GM21423 (cell line): Measurements from ENCODE around the gene OSBPL1A.

Source experiments
- ATAC-seq: cut with Tn5 transposase; IDR thresholded peaks from one replicate; pipeline ENCODE4 v1.9.1; 2021; ENCODE audit warnings: mild to moderate bottlenecking, moderate library complexity; ENCODE audit not compliant: unreplicated experiment

Gene OSBPL1A

DNA sequence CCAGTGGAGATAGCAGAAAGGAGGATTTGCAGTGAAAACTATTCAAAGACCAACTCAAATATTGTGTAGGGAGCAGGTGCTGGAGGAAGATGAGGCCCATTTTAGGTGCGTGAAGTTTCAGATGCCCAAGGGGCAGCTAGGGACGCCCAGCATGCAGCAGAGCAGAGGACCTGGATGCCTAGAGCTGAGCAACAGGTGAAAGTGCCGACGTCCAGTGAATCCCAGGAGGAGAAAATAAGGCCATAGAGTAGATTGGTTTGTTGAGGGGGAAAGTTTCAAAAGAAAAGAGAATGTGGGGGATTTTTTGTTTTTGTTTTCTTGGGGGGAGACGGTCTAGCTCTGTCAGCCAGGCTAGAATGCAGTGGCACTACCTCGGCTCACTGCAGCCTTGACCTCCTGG lies 53.1 kb downstream of the OSBPL1A start:
- ATAC-seq: no peak

DNA sequence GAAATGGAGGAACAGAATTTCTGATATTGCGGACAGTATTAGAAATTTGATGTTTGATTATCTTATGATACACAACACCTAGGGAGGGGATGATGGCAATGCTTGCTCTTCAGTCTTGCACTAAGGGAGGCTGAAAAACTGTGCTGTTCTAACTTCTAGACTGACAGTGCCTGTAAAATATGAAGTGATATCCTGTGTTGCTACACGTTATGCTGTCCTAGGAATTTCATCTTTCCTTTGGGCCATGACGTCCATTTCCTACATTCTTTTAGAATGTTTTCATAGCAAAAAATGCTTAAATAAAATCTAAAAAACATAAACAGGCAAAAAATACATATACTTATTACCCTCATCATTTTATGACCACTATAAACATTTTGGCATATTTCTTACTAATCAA lies 55.3 kb downstream of the OSBPL1A start:
- ATAC-seq: no peak

GRCh38 chr18:24341361-24341760 lies 56.3 kb downstream of the OSBPL1A start:
- ATAC-seq: no peak

- ATAC-seq: no peak
Observed at GRCh38 chr18:24333084-24333483, 64.5 kb downstream of the OSBPL1A start.

- ATAC-seq: no peak
Observed at GRCh38 chr18:24326211-24326610, 71.4 kb downstream of the OSBPL1A start.

DNA sequence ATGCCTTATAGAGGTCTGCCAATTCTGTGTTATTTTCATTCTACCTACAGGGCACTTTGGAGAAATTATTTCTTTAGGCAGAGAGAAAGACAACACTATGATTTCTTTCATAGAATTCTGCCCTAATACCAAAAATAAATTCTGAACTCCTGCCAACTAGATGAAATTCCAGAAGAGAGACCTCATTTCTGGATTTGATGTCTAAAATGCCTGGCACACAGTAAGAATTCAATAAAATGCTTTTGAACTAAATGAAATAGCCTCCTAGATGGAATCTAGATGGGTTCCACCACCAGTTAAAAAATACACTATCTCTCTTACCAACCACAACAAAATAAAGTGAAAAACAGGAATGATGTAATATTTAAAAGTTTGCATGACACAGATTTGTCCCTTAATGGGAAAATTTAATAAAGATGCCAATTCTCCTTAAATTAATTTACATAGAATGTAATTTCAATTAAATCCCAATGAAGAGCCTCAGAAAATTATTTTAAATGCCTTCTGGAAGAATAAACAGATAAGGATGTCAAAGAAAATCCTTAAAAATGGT lies 75.0 kb downstream of the OSBPL1A start:
- no peak for ATAC-seq

DNA sequence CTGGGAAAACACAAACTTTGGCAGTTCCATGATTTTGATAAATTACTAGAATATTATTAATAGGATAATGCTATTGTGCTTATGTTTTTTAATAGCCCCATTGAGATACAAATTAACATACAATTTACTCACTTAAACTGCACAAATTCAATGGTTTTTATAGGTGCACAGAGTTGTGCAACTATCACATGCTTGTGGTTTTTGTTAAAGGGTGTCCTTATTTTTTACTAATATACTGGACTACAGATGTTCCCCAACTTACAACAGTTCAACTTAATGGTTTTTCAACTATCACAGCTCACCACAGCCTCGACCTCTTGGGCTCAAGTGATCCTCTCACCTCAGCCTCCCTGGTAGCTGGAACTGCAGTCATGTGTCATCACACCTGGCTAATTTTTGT lies 76.6 kb downstream of the OSBPL1A start:
- ATAC-seq: no peak

DNA sequence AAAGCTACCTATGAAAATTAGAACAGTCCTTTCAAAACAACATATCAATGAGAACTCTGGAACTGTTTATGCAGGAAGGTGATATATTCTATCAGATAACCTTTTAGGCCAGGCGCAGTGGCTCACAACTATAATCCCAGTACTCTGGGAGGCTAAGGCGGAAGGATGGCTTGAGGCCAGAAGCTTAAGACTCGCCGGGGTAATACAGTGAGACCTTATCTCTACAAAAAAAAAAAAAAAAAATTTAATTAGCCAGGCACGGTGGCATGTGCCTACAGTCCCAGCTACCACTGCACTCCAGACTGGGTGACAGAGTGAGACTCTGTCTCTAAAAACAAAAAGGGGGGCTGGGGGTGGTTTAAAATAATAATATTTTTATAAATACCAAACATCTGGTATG lies 77.9 kb downstream of the OSBPL1A start:
- no peak for ATAC-seq

- no peak for ATAC-seq
Observed at GRCh38 chr18:24317370-24317769, 80.3 kb downstream of the OSBPL1A start.

- no peak for ATAC-seq
Observed at GRCh38 chr18:24315170-24315569, 82.5 kb downstream of the OSBPL1A start.

DNA sequence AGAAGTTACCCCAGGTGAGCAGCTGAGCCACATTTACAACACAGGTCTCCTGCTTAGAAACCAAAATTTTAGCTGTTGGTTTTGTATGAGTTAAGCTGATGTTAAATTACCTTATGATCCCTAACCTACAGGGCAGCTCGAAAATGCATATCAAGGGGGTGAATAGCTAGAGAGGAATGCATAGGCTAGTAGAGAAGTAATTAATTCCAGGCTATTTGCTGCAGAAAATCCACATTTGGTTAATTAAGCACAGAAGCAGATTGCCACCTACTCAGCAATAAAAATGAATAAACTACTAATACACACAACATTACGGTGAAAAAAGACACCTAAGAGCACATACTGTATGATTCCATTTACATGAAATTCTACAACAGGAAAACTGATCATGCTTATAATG lies 91.4 kb downstream of the OSBPL1A start:
- no peak for ATAC-seq

DNA sequence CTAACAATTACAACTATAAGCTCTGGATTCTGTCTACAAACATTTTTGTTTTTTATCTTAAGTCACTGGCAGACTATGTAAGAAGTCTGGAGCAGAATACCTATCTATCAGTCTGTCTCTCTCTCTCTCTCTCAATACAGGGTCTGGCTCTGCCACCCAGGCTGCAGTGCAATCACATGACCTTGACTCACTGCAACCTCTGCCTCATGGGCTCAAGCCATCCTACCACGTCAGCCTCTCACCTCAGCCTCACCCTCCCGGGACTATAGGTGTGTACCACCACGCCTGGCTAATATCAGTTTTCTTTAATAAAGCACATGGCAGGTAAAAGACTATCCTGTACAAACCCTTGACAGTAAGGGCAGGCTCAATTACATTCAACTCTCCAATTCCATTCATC lies 96.9 kb downstream of the OSBPL1A start:
- no peak for ATAC-seq

DNA sequence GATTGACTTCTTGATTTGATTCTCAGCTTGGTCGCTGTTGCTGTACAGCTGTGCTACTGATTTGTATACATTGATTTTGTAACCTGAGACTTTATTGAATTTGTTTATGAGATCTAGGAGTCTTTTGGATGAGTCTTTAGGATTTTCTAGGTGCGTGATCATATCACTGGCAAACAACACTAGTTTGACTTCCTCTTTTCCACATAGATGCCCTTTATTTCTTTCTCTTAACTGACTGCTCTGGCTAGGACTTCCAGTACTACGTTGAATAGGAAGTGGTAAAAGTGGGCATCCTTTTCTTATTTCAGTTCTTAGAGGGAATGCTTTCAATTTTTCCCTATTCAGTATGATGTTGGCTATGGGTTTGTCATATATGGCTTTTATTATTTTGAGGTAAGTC lies 101.3 kb downstream of the OSBPL1A start:
- no peak for ATAC-seq

DNA sequence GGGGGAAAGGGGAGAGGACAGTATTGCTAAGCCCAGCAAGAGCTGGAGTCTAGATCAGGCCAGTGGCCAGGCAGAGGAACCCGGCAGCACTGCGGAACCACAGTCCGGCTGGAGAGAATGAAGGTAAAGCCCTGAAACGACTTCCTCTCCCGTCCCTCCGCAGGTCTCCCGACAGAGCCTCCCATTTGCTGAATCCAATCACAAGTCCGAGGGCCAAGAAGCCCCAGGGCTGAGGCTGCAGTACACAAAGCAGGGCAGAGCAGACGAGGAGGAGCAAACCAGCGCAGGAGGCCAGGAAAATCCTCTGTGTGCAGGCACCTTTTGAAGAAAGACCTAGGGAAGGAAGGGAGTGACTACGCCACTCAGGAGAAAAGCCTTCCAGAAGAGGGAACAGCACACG lies 104.4 kb downstream of the OSBPL1A start:
- ATAC-seq: no peak

- no peak for ATAC-seq
Observed at GRCh38 chr18:24278591-24278990, 119.0 kb downstream of the OSBPL1A start.

GRCh38 chr18:24277516-24278195 lies 120.0 kb downstream of the OSBPL1A start:
- no peak for ATAC-seq

DNA sequence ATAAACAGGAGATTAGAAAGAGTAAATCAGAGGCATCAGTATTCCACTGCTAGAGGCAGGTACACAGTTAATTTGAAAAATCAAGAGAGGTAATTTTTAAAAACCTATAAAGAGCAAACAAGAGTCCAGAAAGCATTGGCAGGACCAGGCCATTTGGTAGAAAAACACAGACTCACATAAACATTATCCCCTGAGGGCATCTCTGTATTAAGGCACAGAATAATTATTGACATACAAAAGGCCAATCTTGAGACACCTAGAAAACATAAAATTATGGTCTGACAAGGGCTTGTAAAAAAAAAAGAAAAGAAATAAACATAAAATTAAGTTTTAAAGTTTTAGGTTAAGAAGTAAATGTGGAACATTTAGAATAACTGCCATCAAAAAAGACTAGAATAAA lies 120.6 kb downstream of the OSBPL1A start:
- ATAC-seq: no peak

DNA sequence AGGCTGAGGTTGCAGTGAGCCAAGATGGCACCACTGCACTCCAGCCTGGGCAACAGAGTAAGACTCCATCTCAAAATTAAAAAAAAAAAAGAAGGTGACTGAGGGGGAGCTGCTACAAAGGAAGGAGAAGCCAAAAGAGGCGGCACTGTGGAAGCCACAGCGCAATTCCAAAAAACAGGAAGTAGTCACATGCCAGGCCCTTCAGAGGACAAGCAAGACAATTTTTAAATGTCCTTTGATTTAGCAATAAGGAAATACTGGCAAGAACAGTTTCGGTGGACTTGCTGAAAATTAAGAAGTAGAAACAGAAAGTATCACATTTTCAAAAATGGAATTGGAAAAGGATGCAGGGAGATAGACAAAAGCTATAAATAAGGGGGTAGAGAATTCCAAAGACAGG lies 122.8 kb downstream of the OSBPL1A start:
- no peak for ATAC-seq

DNA sequence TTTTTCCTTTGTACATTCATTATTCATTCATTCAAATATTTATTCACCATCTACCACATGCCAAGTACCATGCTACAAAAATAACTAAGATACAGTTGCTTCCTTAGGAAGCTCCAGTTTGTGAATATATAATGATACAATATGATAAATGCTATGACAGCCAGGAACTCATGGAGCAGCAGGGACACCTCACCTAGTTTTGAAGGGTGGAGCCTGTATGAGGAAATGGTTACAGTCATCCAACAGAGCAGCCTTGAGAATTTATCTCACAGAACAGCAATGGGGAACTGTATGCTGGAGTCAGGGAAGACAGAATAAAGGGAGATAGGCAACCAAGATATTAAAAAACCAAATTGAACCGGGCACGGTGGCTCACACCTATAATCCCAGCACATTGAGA lies 124.0 kb downstream of the OSBPL1A start:
- no peak for ATAC-seq

GRCh38 chr18:24272229-24272525 lies 125.4 kb downstream of the OSBPL1A start:
- no peak for ATAC-seq

DNA sequence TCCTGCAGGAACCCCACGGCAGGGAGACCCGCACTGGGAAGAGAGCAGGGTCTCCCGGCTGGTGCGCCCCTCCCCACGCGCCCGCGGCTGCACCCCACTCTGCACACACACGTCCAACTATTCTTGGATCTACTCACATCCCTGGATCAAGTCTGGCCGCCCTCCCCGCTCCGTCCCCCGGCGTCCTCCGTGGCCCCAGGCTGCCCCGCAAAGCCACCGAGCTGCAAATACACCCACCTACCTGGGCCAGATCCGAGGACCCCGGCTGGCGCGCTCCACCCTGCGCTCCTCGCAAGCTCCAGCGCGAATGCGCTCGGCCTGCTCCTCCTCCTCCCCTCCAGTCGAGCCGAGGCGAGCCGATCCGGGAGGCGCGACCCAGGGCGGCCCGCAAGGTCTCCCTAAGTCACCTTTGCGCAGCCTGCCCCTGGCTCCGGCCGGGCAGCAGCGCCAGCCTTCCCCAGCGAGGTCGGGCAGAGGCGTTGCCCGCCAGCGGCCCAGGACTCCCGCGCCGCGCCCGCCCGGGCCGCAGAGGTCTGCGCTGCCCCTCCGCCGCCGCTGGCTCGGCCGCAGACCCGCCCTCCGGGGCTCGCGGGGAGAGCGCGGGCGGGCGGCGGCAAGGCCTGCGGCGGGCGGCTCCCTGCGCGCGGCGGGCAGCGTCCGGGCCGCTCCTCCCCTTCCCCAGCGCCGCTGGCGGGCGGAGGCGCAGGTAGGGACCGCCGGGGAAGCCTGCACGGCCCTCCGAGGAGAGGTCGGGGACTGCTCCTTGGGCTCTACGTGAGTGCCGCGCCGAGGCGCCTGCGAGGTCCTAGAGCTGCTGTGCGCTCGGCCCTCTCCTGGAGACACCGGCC lies 126.0 kb downstream of the OSBPL1A start:
- no peak for ATAC-seq

GRCh38 chr18:24270937-24271380 lies 126.7 kb downstream of the OSBPL1A start:
- ATAC-seq: no peak
